Measurements from ENCODE around the gene TBC1D13.

GRCh38 chr9:128782669-128783068, 4.4 kb upstream of the TBC1D13 start:
- no peak for TF ChIP-seq CTCF (IDR thresholded peaks at IDR 0.05)
- no peak for TF ChIP-seq POLR2AphosphoS5 (IDR thresholded peaks at IDR 0.05)

Measured in upper lobe of left lung (tissue), 4 donors.